Caco-2 (cell line): ENCODE results near the gene RHOBTB1. TPM values are rescaled to one million over a fixed set of nuclear protein-coding genes. Genes with fewer than 3 reads are reported as not detected.
"Not testable (repeated sequence)": the region's sequence is repeated elsewhere in the genome, so short reads cannot be mapped to it uniquely, and the experiment has no call there.

Experiments used
- BruUV-seq: library from RNA; stranded (reverse); fragments of 400-500 nt; replicated peaks from 2 replicates; lab custom pipeline; 2021; lab: Mats Ljungman, UMichigan
- CTCF ChIA-PET: fragments of 300-600 bp; sonication (Branson Sonifier 250); formaldehyde crosslinking; loops from one replicate; lab custom pipeline; 2022; ENCODE audit warnings: antibody characterized with exemption; lab: Charles Lee
- POLR2A ChIA-PET: fragments of 300-600 bp; sonication (Branson Sonifier 250); formaldehyde crosslinking; loops from one replicate; lab custom pipeline; 2022; ENCODE audit warnings: antibody characterized with exemption; lab: Charles Lee
- DNase-seq, 2 experiments: peaks; one replicate each; pipeline versions ENCODE4 v3.0.0 to v3.0.0-alpha.2; 2020 to 2022
- H3K27me3 ChIP-seq: replicated peaks from 2 replicates; pipeline ENCODE4 v1.6.0; 2011; ENCODE audit warnings: low read length; ENCODE audit not compliant: control insufficient read depth, insufficient read depth
- H3K36me3 ChIP-seq: 2 replicates; pipeline ENCODE4 v1.5.1; 2011; ENCODE audit warnings: low read length; ENCODE audit not compliant: control insufficient read depth, insufficient read depth
- H3K4me1 ChIP-seq: fragments of 250-450 bp; sonication (Bioruptor Pico); 2 replicates; pipeline ENCODE4 v1.5.1; 2020; ENCODE audit warnings: mild to moderate bottlenecking
- H3K4me3 ChIP-seq: 2 replicates; pipeline ENCODE4 v1.5.1; 2011; ENCODE audit warnings: low read depth, mild to moderate bottlenecking, control low read depth, low read length
- H3K9me3 ChIP-seq: fragments of 250-450 bp; sonication (Bioruptor Pico); 2 replicates; pipeline ENCODE4 v1.5.1; 2020; ENCODE audit warnings: mild to moderate bottlenecking, moderate library complexity
- H3K27ac Mint-ChIP-seq: one replicate; pipeline ENCODE4 v1.8.0; 2022; ENCODE audit warnings: mixed read lengths; ENCODE audit not compliant: unreplicated experiment
- H3K27me3 Mint-ChIP-seq: one replicate; pipeline ENCODE4 v1.8.0; 2022; ENCODE audit warnings: mixed read lengths; ENCODE audit not compliant: insufficient read depth, unreplicated experiment
- H3K36me3 Mint-ChIP-seq: one replicate; pipeline ENCODE4 v1.8.0; 2022; ENCODE audit warnings: mild to moderate bottlenecking, mixed read lengths; ENCODE audit not compliant: insufficient read depth, unreplicated experiment
- H3K4me1 Mint-ChIP-seq: one replicate; pipeline ENCODE4 v1.8.0; 2022; ENCODE audit warnings: low read depth, mixed read lengths; ENCODE audit not compliant: unreplicated experiment
- H3K4me3 Mint-ChIP-seq: one replicate; pipeline ENCODE4 v1.8.0; 2022; ENCODE audit warnings: mild to moderate bottlenecking, moderate library complexity, mixed read lengths; ENCODE audit not compliant: unreplicated experiment
- H3K9me3 Mint-ChIP-seq: one replicate; pipeline ENCODE4 v1.8.0; 2022; ENCODE audit warnings: mixed read lengths; ENCODE audit not compliant: unreplicated experiment
- CTCF ChIP-seq, 2 experiments: fragments of 200-600 bp in 1 of 2; IDR thresholded peaks; 1 replicate in 1 of 2; 2 replicates in 1 of 2; pipeline versions ENCODE4 v1.5.1 to v1.8.0; 2011 to 2022; ENCODE audit warnings: antibody characterized with exemption in 1 of 2, control low read depth in 1 of 2, inconsistent platforms in 1 of 2, low read depth in 1 of 2, low read length in 1 of 2, mild to moderate bottlenecking in 1 of 2, moderate library complexity in 1 of 2; ENCODE audit not compliant: insufficient read depth in 1 of 2, severe bottlenecking in 1 of 2, unreplicated experiment in 1 of 2
- intact Hi-C: fragments of 100-400 bp; cut with micrococcal nuclease; formaldehyde crosslinking; loops from one replicate; pipeline ENCODE4 v1.10.0; 2022; ENCODE audit not compliant: unreplicated experiment
- total RNA-seq: library from RNA; stranded (reverse); gene quantifications from 2 replicates; pipeline ENCODE4 v1.2.3, GENCODE V29; 2022

RHOBTB1 gene
- total RNA-seq, 1 experiment from 2014 or later = 19.9 TPM

DNA sequence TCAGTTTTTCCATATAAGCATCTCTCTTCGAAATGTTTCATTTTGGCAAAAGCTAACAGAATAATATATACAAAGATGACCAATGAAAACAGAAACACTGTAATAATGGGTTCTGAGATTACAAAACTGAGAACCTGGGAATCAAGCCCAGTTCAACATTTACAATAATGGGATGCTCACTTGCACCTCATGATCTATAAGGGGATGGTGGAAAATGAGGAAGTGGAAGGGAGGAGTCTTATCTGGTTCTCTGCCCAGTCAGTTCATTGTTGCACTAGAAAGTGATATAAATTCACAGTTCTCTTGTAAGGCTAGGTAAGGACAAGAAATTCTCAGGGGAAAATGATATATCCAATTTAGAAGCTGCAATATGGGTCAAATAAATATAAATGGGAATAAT is 31.7 kb upstream of the RHOBTB1 start:
- no peaks in the 10 kb centered on the region for H3K36me3 ChIP-seq
- Mint-ChIP-seq H3K4me1 (peaks cover 7% of the 10 kb centered on the region), H3K27me3 (no peaks in the 10 kb centered on the region), H3K27ac (no peak overlapping the region), H3K9me3 (no peaks in the 10 kb centered on the region), H3K36me3 (peaks cover 5% of the 10 kb centered on the region), H3K4me3 (no peak overlapping the region)
- TF ChIP-seq CTCF (IDR thresholded peaks at IDR 0.05; ENCODE audit: insufficient read depth in 1 of 2, low read depth in 1 of 2, low read length in 1 of 2, severe bottlenecking in 1 of 2, unreplicated experiment in 1 of 2) = no peak
- H3K4me3 ChIP-seq = no peak overlapping the region
- intact Hi-C loops = loop anchor here (5.0 kb wide), 1 partner anchor 307 kb away; no protein-coding TSS in a partner anchor
- ChIA-PET CTCF (no interaction called here), POLR2A (no interaction called here)
- no peaks in the 10 kb centered on the region for H3K9me3 ChIP-seq
- H3K4me1 ChIP-seq = peaks cover 14% of the 10 kb centered on the region
- H3K27me3 ChIP-seq = no peaks in the 10 kb centered on the region
- BruUV-seq = no TSS peak
- no peak for DNase-seq

DNA sequence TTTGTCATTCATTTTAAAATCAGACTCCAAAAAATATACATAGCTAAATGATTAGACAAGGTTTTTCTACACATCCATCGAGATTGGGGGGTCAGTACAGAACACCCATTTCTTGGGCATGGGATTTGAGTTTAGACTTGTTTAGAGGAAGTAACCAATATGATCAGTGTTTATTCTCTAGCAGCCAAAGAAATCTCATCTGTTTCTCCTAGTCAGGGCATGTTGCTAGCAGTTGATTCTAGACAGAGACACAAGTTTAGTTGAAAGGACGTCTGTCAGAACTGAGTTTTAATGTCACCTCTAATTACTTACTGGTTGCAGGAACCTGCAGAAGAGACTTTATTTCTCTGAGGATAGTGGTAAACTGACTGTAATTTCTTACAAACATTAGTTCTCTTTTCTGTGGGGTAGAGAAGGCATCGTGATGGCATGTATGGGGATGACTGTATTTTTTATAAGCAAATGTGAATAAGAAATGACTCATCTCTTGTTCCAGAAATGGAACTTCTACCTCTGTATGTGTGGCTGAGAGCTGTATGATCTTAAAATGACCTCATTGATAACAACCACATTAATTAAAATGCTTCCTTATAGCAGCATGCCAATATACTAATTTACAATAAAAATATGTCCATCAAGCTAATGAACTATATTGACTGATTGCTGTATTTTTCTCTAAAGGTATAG is 30.6 kb upstream of the RHOBTB1 start:
- H3K4me3 ChIP-seq = no peak overlapping the region
- BruUV-seq = no TSS peak
- ChIA-PET POLR2A (no interaction called here), CTCF (no interaction called here)
- H3K4me1 ChIP-seq = peaks cover 14% of the 10 kb centered on the region
- no peaks in the 10 kb centered on the region for H3K9me3 ChIP-seq
- no peak overlapping the region for H3K27ac Mint-ChIP-seq
- intact Hi-C loops = loop anchor here (5.0 kb wide), 1 partner anchor 308 kb away; no protein-coding TSS in a partner anchor
- no peaks in the 10 kb centered on the region for H3K27me3 Mint-ChIP-seq
- DNase-seq = no peak
- H3K36me3 Mint-ChIP-seq = peaks cover 5% of the 10 kb centered on the region
- H3K4me1 Mint-ChIP-seq = peaks cover 7% of the 10 kb centered on the region
- no peaks in the 10 kb centered on the region for H3K36me3 ChIP-seq
- H3K9me3 Mint-ChIP-seq = no peaks in the 10 kb centered on the region
- H3K27me3 ChIP-seq = no peaks in the 10 kb centered on the region
- TF ChIP-seq CTCF (IDR thresholded peaks at IDR 0.05; ENCODE audit: insufficient read depth in 1 of 2, low read depth in 1 of 2, low read length in 1 of 2, severe bottlenecking in 1 of 2, unreplicated experiment in 1 of 2) = no peak
- no peak overlapping the region for H3K4me3 Mint-ChIP-seq

DNA sequence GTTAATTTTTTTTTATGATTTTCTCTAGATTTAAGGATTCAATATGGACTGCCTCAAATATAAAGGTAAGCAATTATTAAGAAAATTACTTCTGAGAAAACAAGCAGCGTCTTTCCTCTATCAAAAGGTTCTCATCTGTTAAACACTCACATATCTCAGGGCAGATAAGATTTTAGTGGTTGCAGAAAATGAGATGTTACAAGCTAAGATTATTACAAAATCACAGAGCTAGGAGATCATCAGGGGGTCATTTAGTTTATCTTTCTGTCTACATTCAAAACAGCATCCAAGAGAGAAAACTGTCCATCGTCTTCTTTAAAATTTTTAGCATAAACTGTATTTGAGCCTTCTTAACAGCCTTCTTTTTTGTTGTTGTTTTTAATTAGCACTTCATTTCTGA is 29.1 kb upstream of the RHOBTB1 start:
- Histone ChIP-seq H3K4me1 (peaks cover 12% of the 10 kb centered on the region), H3K36me3 (no peaks in the 10 kb centered on the region), H3K9me3 (no peaks in the 10 kb centered on the region), H3K4me3 (no peak overlapping the region), H3K27me3 (no peaks in the 10 kb centered on the region)
- no peak overlapping the region for H3K27ac Mint-ChIP-seq
- ChIA-PET POLR2A (no interaction called here), CTCF (no interaction called here)
- BruUV-seq = no TSS peak
- intact Hi-C loops = no loop called here
- no peaks in the 10 kb centered on the region for H3K27me3 Mint-ChIP-seq
- no peaks in the 10 kb centered on the region for H3K9me3 Mint-ChIP-seq
- peaks cover 5% of the 10 kb centered on the region for H3K36me3 Mint-ChIP-seq
- no peak overlapping the region for H3K4me3 Mint-ChIP-seq
- DNase-seq = no peak
- peaks cover 7% of the 10 kb centered on the region for H3K4me1 Mint-ChIP-seq
- no peak for TF ChIP-seq CTCF (IDR thresholded peaks at IDR 0.05; ENCODE audit: insufficient read depth in 1 of 2, low read depth in 1 of 2, low read length in 1 of 2, severe bottlenecking in 1 of 2, unreplicated experiment in 1 of 2)

DNA sequence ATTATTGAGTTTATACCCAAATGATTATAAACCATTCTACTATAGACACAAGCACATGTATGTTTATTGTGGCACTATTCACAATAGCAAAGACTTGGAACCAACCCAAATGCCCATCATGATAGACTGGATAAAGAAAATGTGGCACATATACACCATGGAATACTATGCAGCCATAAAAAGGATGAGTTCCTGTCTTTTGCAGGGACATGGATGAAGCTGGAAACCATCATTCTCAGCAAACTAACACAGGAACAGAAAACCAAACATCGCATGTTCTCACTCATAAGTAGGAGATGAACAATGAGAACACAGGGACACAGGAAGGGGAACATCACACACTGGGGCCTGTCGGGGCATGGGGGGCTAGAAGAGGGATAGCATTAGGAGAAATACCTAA is 28.2 kb upstream of the RHOBTB1 start:
- H3K27me3 ChIP-seq, H3K4me1 Mint-ChIP-seq, intact Hi-C loops, H3K4me3 Mint-ChIP-seq, DNase-seq, H3K36me3 ChIP-seq, H3K4me1 ChIP-seq, POLR2A ChIA-PET, H3K27me3 Mint-ChIP-seq, H3K9me3 ChIP-seq, BruUV-seq, H3K4me3 ChIP-seq, H3K27ac Mint-ChIP-seq, CTCF ChIA-PET, H3K36me3 Mint-ChIP-seq, H3K9me3 Mint-ChIP-seq: not testable (repeated sequence)
